Sigmoid colon (tissue), 7 donors: ENCODE results near the gene XRRA1. TPM values are rescaled to one million over a fixed set of nuclear protein-coding genes. Genes with fewer than 3 reads are reported as not detected.

Source experiments
- DNase-seq: peaks from one replicate; pipeline ENCODE4 v3.0.0-alpha.2; 2019
- H3K27ac ChIP-seq, 4 donors: fragments of 200-600 bp; sonication (generic); one replicate each; pipeline ENCODE4 v1.5.1; 2016 to 2019; ENCODE audit warnings: mild to moderate bottlenecking in 1 of 4
- H3K27me3 ChIP-seq, 3 donors: fragments of 200-600 bp; sonication (generic); one replicate each; pipeline ENCODE4 v1.5.1; 2019; ENCODE audit warnings: mild to moderate bottlenecking in 1 of 3
- H3K36me3 ChIP-seq, 4 donors: fragments of 200-600 bp; sonication (generic); one replicate each; pipeline ENCODE4 v1.5.1; 2016 to 2019
- H3K4me1 ChIP-seq, 4 donors: fragments of 200-600 bp; sonication (generic); one replicate each; pipeline ENCODE4 v1.5.1; 2017 to 2019
- H3K4me3 ChIP-seq, 4 donors: fragments of 200-600 bp; sonication (generic); one replicate each; pipeline ENCODE4 v1.5.1; 2017 to 2019; ENCODE audit warnings: mild to moderate bottlenecking in 2 of 4, moderate library complexity in 1 of 4
- H3K9me3 ChIP-seq, 4 donors: fragments of 200-600 bp in 3 of 4; sonication (generic) in 3 of 4; one replicate each; pipeline versions ENCODE4 v1.5.1 to v1.6.1; 2013 to 2019
- CTCF ChIP-seq, 4 experiments: fragments of 450-650 bp in 3 of 4; fragments of 200-600 bp in 1 of 4; IDR thresholded peaks; one replicate each; pipeline ENCODE4 v1.5.1; 2016 to 2019; ENCODE audit warnings: antibody characterized with exemption in 4 of 4, mild to moderate bottlenecking in 3 of 4, moderate library complexity in 2 of 4
- EP300 ChIP-seq, 4 donors: sonication (generic); formaldehyde crosslinking; IDR thresholded peaks; one replicate each; pipeline ENCODE4 v1.6.1; 2017; ENCODE audit warnings: antibody characterized with exemption in 4 of 4
- POLR2A ChIP-seq, 2 donors: fragments of 450-650 bp; IDR thresholded peaks; one replicate each; pipeline ENCODE4 v1.6.1; 2016; ENCODE audit warnings: antibody characterized with exemption in 2 of 2, mild to moderate bottlenecking in 2 of 2, moderate library complexity in 2 of 2
- POLR2AphosphoS5 ChIP-seq, 4 donors: sonication (generic); formaldehyde crosslinking; IDR thresholded peaks; one replicate each; pipeline ENCODE4 v1.6.1; 2017; ENCODE audit warnings: antibody characterized with exemption in 4 of 4
- WGBS, 2 donors: extraction: QIAGEN DNeasy Blood & Tissue Kit; methylation state at CpG; one replicate each; pipeline ENCODE4 v1.1.7; 2013; 5-methylcytosine and 5-hydroxymethylcytosine counted together
- intact Hi-C: fragments of 100-400 bp; cut with DNase I; formaldehyde crosslinking; loops from one replicate; pipeline ENCODE4 v1.15.1; 2023
- polyA plus RNA-seq, 3 donors: library from polyadenylated mRNA; stranded (reverse); fragments of 200-250 nt; gene quantifications; one replicate each; pipeline ENCODE4 v1.2.3, GENCODE V29; 2013
- total RNA-seq, 4 donors: library from RNA; depleted of rRNA; stranded (reverse); fragments of >200 nt; gene quantifications; one replicate each; pipeline ENCODE4 v1.1.0, GENCODE V29; 2016
- donor health status: healthy with polysubstance abuse.
- donor health status: Bipolar disorder and iron deficiency.
- donor health status: healthy.

Gene XRRA1
- total and polyA plus RNA-seq, 7 donors: under 0.01 to 27.3 (median 11.9) TPM

GRCh38 chr11:74942073-74942759, 6.7 kb downstream of the XRRA1 start:
- H3K27ac ChIP-seq: no peak overlapping the region
- WGBS, 2 donors: 92 to 95% methylated on average over 5 of the region's 5 CpGs
- peaks cover 0 to 59% (median 1%) of the 10 kb centered on the region in 4 donors for H3K36me3 ChIP-seq
- no peak for DNase-seq
- H3K9me3 ChIP-seq: no peaks in the 10 kb centered on the region
- intact Hi-C loops: no loop called here
- TF ChIP-seq EP300 (IDR thresholded peaks at IDR 0.05): no peak
- TF ChIP-seq POLR2AphosphoS5 (IDR thresholded peaks at IDR 0.05): no peak
- no peak for TF ChIP-seq CTCF (IDR thresholded peaks at IDR 0.05)
- no peak overlapping the region for H3K4me3 ChIP-seq
- H3K27me3 ChIP-seq: no peaks in the 10 kb centered on the region
- peaks cover 0 to 2% (median 0%) of the 10 kb centered on the region in 4 donors for H3K4me1 ChIP-seq

- TF ChIP-seq EP300 (IDR thresholded peaks at IDR 0.05) (no peak), POLR2A (IDR thresholded peaks at IDR 0.05) (no peak), POLR2AphosphoS5 (IDR thresholded peaks at IDR 0.05) (no peak), CTCF (IDR thresholded peaks at IDR 0.05) (no peak)
- H3K4me3 ChIP-seq: no peak overlapping the region
- peaks cover 0 to 67% (median 3%) of the 10 kb centered on the region in 4 donors for H3K36me3 ChIP-seq
- no peaks in the 10 kb centered on the region for H3K9me3 ChIP-seq
- intact Hi-C loops: no loop called here
- DNase-seq: no peak
- no peaks in the 10 kb centered on the region for H3K27me3 ChIP-seq
- H3K4me1 ChIP-seq: peaks cover 0 to 9% (median 0%) of the 10 kb centered on the region in 4 donors
- H3K27ac ChIP-seq: no peak overlapping the region
Observed at GRCh38 chr11:74941492-74941891, 7.4 kb downstream of the XRRA1 start.

GRCh38 chr11:74937696-74938475, 11.0 kb downstream of the XRRA1 start:
- H3K27ac ChIP-seq: no peak overlapping the region
- TF ChIP-seq EP300 (IDR thresholded peaks at IDR 0.05) (no peak), POLR2AphosphoS5 (IDR thresholded peaks at IDR 0.05) (no peak), CTCF (IDR thresholded peaks at IDR 0.05) (no peak), POLR2A (IDR thresholded peaks at IDR 0.05) (no peak)
- H3K27me3 ChIP-seq: no peaks in the 10 kb centered on the region
- WGBS, 2 donors: 93 to 95% methylated on average over 5 of the region's 5 CpGs
- no peak for DNase-seq
- H3K4me1 ChIP-seq: peaks cover 0 to 10% (median 0%) of the 10 kb centered on the region in 4 donors
- intact Hi-C loops: no loop called here
- no peak overlapping the region for H3K4me3 ChIP-seq
- no peaks in the 10 kb centered on the region for H3K9me3 ChIP-seq
- peaks cover 0 to 91% (median 8%) of the 10 kb centered on the region in 4 donors for H3K36me3 ChIP-seq

- TF ChIP-seq POLR2A (IDR thresholded peaks at IDR 0.05): no peak
- no peak for TF ChIP-seq EP300 (IDR thresholded peaks at IDR 0.05)
- TF ChIP-seq CTCF (IDR thresholded peaks at IDR 0.05): no peak
- TF ChIP-seq POLR2AphosphoS5 (IDR thresholded peaks at IDR 0.05): no peak
- 89 to 92% methylated on average over 5 of the region's 5 CpGs for WGBS, 2 donors
- H3K36me3 ChIP-seq: peaks cover 0 to 91% (median 8%) of the 10 kb centered on the region in 4 donors
Observed at GRCh38 chr11:74936976-74937375, 11.9 kb downstream of the XRRA1 start.

More at GRCh38 chr11:74936976-74937375, 11.9 kb downstream of the XRRA1 start:
- Histone ChIP-seq H3K4me3 (no peak overlapping the region), H3K4me1 (peaks cover 0 to 10% (median 0%) of the 10 kb centered on the region in 4 donors), H3K27ac (no peak overlapping the region), H3K9me3 (no peaks in the 10 kb centered on the region), H3K27me3 (no peaks in the 10 kb centered on the region)
- DNase-seq: no peak
- intact Hi-C loops: no loop called here
